Activated CD8-positive, alpha-beta T cell treated with anti-CD3 and anti-CD28 coated beads for 36 hours (primary cell): ENCODE results near the gene ZDHHC3. TPM values are rescaled to one million over a fixed set of nuclear protein-coding genes. Genes with fewer than 3 reads are reported as not detected.

Source experiments
- ATAC-seq: fragments of 200-7000 bp; cut with Tn5 transposase; one replicate; pipeline ENCODE4 v1.10.0; 2021; ENCODE audit warnings: mild to moderate bottlenecking, moderate library complexity
- CTCF ChIA-PET: fragments of 350-600 bp; sonication (Branson Sonifier 250); formaldehyde crosslinking; loops from one replicate; lab custom pipeline; 2021; ENCODE audit warnings: antibody characterized with exemption; lab: Charles Lee
- POLR2A ChIA-PET: fragments of 350-600 bp; sonication (Branson Sonifier 250); formaldehyde crosslinking; loops from one replicate; lab custom pipeline; 2021; ENCODE audit warnings: antibody characterized with exemption; lab: Charles Lee
- DNase-seq: peaks from one replicate; pipeline ENCODE4 v3.0.0-alpha.2; 2020
- H3K27ac Mint-ChIP-seq: one replicate; pipeline ENCODE4 v1.8.0; 2021; ENCODE audit warnings: mild to moderate bottlenecking, mixed read lengths
- H3K27me3 Mint-ChIP-seq: one replicate; pipeline ENCODE4 v1.8.0; 2021; ENCODE audit warnings: mixed read lengths
- H3K36me3 Mint-ChIP-seq: one replicate; pipeline ENCODE4 v1.8.0; 2021; ENCODE audit warnings: low read depth, mixed read lengths
- H3K4me1 Mint-ChIP-seq: one replicate; pipeline ENCODE4 v1.8.0; 2021; ENCODE audit warnings: low read depth, mixed read lengths
- H3K4me3 Mint-ChIP-seq: one replicate; pipeline ENCODE4 v1.8.0; 2021; ENCODE audit warnings: mild to moderate bottlenecking, moderate library complexity, mixed read lengths
- H3K9me3 Mint-ChIP-seq: one replicate; pipeline ENCODE4 v1.8.0; 2021; ENCODE audit warnings: mixed read lengths
- CTCF ChIP-seq: fragments of 200-600 bp; IDR thresholded peaks from one replicate; pipeline ENCODE4 v1.8.0; 2022; ENCODE audit warnings: antibody characterized with exemption, mild to moderate bottlenecking
- intact Hi-C: fragments of 100-400 bp; cut with micrococcal nuclease; formaldehyde crosslinking; loops from one replicate; pipeline ENCODE4 v1.10.0; 2022
- total RNA-seq, 2 experiments: library from RNA; stranded (reverse); gene quantifications; one replicate each; pipeline ENCODE4 v1.2.3, GENCODE V29; 2021

Gene ZDHHC3
- total RNA-seq, 2 experiments from 2014 or later, result 28.6 to 36.0 TPM

DNA sequence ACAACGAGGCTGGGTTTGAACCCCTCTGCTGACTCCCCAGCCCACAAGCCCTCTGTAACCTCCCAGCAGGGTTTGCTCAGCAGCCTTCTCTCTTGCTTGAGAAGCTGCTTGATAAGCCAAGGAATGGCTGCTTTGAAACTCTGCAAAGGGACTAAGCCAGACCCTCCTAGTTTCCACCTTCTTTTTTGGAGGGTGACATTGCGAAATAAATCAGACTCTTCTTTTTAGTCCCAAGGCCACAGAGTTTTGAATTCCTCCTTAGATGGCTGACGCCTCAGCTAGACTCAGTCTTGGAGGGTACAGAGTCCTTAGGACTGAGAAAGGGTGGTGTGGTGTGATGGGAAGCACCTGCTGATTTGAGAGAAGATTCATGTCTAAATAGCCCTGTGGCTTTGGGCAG is 100.4 kb downstream of the ZDHHC3 start:
- no peak overlapping the region for H3K27ac Mint-ChIP-seq
- H3K4me1 Mint-ChIP-seq, result no peaks in the 10 kb centered on the region
- ChIA-PET CTCF (no interaction called here), POLR2A (no interaction called here)
- H3K4me3 Mint-ChIP-seq, result no peak overlapping the region
- no peaks in the 10 kb centered on the region for H3K36me3 Mint-ChIP-seq
- DNase-seq (no peak), ATAC-seq (no peak)
- intact Hi-C loops, result no loop called here
- H3K27me3 Mint-ChIP-seq, result no peaks in the 10 kb centered on the region
- H3K9me3 Mint-ChIP-seq, result no peaks in the 10 kb centered on the region
- no peak for TF ChIP-seq CTCF

Other genes with a start within 250 kb of the ZDHHC3 start
- 1 to 10 TPM; 2.7 to 3.2 TPM for gene ZNF501, start 246.5 kb downstream of the ZDHHC3 start, total RNA-seq
- 10 to 100 TPM; 36.6 to 39.1 TPM for gene KIAA1143, start 214.6 kb downstream of the ZDHHC3 start, total RNA-seq
- gene KIF15, start 214.4 kb downstream of the ZDHHC3 start, total RNA-seq, result 10 to 100 TPM; 38.1 to 41.9 TPM
- gene TMEM42, start 114.3 kb downstream of the ZDHHC3 start, total RNA-seq, result 10 to 100 TPM; 11.3 to 11.8 TPM
- gene TGM4, start 101.6 kb downstream of the ZDHHC3 start, total RNA-seq, result not detected
- gene EXOSC7, start 70 bp upstream of the ZDHHC3 start, total RNA-seq, result 10 to 100 TPM; 79.8 to 80.7 TPM
- not detected for gene CLEC3B, start 50.1 kb upstream of the ZDHHC3 start, total RNA-seq
- gene CDCP1, start 170.2 kb upstream of the ZDHHC3 start, total RNA-seq, result under 1 TPM; 0.32 to 0.36 TPM